Activated effector memory CD4-positive, alpha-beta T cell treated with anti-CD3 and anti-CD28 coated beads, Interleukin-2, amount 50 U/mL, for 16 hours (primary cell): Measurements from ENCODE around the gene PCDHGC5.
A peak's percentile ranks its signal among the peaks of the same experiment; 100 is the strongest.

Source experiments
- DNase-seq: peaks from one replicate; pipeline ENCODE4 v3.0.0-alpha.2; 2020

Gene PCDHGC5

DNA sequence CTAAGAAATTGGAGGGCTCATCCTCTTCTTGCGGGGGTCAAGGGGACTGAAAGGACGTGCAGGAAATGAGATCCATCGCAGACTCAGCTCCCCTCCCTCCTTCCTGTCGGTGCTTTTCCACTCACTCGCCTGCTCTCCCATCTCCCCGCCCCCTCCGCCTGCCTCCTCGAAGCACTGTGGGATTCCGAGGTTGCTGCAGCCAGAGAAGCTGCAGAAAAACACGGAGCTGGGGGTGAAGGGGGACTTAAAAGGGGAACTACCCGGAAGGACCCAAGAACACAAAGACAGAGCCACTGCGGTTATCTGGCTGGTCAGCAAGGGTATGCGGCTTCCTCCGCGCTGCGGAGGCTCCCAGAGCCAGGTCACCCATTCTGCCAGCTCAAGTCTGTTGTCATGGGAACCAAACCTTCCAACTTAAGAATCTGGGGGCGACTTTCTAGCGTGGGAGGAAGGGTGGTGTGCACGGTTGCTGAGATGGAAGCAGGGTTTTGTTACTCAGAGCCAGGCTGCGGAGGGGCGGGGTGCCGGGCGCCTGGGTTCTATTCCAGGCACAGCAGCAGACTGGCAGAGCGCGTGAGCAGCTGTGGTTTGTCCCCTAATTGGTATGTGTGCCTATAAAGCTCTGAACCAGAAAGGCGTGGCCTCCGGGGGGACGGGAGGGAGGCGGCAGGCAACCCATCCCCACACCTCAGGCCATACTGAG is 24.9 kb downstream of the PCDHGC5 start:
- peak; percentile 88 for DNase-seq

DNA sequence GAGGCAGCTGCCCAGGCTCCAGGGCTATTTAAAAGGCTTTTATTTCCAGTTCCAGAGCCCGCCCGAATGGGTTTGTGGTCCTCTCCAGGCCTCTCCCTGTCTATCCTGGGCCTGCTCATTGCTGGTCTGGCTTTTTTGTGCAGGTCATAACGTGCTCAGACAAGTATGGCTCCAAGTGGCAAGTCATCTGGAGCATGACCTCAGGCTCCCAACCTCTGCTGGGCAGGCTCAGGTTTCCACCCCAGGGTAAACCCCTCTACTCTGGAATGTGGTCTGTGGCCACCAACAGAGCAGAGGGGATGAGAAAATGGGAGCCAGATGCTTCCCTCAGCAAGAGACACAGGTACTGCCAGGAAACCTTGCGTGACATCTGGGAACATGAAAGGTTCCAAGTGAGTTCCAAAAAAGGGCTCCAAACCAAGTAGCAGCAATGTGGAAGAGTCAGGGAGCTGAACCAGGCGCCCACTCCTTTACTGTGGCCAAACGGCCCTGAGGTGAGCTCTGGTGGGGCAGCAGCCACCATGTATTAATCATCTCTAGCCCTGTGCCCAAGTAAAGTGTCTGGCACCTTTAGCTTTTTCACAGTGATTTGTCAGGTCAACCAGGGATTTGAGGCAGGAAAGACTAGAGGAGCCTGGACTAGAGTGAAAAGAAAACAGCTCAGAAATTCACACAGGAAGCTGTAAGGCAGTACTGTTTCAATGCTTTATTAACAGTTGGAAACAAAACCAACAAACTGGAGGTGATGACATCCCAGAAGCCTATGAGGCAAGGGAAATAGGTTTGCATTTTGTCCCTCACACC is 25.7 kb downstream of the PCDHGC5 start:
- no peak for DNase-seq

DNA sequence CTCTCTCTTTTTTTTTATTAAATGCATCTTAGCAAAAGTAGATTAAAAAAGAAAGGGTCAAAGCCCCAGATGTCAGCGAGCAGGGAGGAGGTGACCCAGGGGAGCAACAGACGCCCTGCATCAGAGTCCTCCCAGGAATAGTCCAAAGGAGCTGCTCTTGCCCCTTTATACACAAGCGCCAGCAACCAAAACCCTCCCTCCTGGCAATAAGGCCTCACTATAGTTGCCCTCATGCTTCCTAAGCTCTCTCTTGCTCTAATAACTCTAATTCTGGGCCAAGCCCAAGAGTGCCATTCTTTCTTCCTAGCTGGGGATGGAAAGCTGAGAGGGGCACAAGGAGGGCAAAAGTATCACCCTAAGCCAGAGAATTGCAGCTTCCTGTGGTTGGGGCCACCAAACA is 26.3 kb downstream of the PCDHGC5 start:
- no peak for DNase-seq

DNA sequence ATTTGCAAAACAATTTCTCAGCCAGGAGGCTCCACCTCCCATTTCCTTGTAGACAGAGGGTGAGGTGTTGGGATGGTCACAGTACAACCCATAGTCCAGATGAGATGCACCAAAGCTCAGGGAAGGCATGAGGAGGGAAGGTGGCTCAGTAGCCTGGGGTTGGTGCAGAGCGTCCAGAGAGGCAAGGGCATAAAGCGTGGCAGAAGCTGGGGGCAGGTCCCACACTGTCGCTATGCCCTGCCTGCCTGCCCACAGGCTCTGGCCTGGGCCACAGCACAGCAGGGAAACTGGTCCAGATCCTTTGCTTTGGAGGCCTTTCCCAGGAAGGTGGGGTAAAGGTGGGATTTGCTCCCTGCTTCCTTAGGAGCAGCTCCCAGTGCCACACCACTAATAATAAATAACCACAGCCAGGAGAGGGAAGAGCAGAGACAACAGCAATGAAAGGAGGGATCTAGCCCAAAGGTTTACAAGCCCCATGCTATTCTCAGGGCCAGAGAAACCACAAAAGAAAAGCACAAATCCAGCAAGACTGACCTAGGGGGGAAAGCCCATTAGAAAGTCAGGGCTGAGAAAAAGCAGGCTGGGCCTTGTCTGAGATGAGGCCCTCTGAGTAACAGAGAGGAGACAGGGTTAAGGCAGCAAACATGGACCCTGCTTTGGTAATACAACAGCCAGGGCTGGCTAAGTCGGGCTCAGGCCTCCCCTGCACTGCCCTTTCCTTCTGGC is 27.2 kb downstream of the PCDHGC5 start:
- DNase-seq: no peak

DNA sequence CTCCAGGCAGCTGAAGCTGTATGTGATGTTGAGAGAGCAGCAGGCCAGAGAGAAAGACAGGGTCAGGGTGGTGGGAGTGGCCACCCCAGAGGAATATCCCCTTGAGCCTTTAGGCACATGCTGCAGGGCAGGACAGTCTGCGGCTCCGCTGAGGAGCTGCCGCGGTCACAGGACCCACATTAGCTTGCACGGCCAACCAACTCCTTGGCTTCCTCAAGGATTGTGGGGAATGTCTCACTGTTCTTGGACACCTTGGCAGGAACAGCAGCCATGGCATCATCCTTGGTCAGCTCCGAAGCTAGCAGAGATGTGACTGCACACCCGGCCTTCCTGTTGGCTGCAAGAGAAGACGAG is 27.8 kb downstream of the PCDHGC5 start:
- DNase-seq: no peak

DNA sequence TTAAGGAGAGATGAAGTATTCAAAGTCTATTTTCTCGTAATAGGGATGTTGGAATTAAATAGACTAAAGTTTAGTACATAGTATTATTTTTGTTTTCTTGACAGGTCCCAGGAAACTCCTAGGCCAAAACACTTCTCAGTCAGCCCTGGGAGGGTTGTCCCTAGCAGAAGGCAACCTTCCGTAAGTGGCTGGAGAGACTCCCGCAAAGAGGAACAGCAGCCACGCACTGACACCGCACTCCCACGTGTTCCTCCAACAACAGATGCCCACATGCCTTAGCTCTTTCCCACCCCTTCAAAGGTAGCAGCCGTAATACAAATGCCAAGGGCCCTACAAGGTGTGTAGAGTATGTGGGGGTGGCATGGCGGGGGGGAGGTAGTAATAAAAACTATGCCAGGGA is 28.4 kb downstream of the PCDHGC5 start:
- DNase-seq: no peak

DNA sequence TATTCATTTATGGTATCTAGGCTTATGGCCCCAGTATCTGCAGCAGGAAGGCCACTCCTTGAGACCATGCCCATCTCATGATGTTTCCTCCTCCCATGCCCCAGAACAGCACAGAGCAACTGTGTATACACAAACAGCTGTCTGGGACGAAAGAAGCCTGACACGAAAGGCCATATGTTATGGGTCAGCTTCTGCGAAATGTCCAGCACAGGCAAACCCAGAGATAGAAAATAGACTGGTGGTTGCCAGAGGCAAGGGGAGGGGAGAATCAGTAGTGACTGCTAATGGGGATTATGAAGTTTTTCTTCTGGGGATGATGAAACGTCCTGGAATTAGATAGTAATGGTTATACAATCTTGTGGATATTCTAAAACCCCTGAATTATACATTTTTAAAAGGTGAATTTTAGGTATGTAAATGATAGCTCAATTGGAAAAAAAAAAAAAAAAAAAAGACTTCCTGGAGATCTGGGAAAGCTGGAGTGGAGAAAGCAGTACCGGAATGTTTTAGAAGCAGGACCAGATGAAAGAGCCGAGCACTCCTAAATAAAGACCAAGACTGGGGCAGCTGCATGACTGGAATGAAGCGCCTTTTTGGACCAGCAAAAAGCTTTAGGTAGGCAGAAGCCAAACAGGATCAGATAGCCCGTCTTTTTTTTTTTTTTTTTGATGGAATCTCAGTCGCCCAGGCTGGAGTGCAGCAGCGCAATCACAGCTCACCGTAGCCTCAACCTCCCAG is 29.2 kb downstream of the PCDHGC5 start:
- DNase-seq: no peak

DNA sequence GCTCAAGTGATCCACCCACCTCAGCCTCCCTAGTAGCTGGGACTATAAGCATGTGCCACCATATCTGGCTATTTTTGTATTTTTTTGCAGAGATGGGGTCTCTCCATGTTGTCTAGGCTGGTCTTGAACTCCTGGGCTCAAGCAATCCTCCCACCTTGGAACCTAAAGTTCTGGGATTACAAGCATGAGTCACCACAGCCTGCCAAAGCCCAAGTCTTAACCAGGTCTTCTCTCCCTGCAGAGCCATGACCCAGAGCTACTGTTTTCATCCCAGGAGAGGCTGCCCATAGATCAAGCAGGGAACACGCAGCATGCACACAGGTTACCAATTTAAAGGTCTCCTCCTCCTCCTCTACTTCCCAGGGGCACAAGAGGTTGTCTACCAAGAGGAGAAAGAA is 29.7 kb downstream of the PCDHGC5 start:
- DNase-seq: no peak

DNA sequence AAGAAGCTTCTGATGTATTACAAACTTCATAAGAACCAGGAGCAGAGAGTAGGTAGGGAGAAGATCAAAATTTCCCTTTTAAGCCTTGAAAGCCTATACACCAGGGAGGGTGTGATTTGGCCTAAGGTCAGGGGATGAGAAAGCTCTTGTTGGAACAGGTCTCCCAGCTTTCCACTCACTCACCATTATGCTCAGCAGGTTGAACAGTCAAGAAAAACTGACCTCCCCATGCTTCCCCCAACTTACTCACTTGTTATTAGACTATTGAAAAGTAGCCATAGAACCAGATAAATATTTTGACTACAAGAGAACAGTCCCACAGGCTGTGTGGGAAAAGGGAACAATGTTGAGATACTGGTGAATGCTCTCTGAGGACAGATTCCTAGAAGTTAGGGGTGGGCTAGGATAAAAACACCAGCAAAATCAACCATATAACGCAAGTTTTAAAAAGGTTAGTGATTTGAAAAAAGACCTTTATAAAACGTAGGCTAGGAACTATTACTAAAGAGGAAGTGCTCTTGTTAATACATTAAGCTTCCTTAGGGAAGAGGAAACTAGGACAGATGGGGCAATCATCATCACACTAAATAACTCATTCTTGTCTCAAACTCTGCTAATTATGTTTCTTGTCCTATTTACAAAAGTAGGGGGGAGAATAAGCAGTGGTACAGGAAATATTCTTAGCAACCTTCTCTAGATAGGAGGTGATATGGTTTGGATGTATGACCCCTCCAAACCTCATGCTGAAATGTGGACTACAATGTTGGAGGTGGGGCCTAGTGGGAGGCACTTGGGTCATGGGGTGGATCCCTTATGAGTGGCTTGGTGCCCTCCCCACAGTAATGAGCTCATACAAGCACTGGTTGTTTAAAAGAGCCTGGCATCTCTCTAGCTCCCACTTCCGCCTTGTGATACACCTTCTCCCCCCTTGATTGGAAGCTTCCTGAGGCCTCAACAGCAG is 31.0 kb downstream of the PCDHGC5 start:
- no peak for DNase-seq

DNA sequence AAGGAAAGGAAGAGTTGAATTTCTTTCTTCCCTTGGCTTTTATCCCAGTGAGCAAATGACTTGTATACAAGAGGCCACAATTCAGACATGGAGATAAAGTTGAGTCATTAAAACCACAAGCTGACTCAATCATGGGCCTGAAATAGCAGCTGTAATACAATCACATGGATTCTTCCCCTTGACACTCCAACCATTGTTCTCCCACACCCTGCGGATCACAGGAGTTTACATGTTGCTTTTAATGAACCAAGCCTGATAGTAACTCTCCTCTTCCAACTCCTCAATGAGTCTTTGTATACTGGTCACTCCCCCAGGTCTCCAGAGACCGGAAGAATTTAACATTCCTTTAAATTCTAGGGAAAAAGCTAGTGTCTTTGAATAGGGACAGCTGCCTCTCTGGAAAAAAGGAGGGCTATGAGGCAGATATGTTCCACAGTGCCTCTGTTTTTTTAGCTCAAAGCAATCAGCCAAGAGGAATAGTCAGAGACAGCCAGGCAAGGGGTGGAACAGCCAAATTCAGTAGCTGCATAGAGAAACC is 32.4 kb downstream of the PCDHGC5 start:
- no peak for DNase-seq

DNA sequence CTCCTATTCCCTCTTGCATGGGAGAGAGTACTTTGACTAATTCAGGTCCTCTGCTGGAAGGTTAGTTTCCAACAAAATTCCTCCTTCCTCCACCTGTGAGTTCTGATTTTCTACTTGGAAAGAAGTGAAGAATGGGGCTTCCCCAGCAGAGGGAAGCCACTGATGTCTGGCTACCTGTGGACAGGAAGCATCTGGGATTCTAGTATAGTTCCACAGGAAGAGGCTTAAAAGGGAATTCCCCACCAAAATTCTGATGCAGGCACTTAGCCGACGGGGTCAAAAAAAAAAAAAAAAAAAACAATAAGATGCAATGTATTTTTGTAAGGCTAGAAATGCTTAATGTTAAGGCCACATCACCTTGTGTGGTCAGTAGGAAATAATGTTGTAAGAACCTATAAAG is 33.4 kb downstream of the PCDHGC5 start:
- no peak for DNase-seq

DNA sequence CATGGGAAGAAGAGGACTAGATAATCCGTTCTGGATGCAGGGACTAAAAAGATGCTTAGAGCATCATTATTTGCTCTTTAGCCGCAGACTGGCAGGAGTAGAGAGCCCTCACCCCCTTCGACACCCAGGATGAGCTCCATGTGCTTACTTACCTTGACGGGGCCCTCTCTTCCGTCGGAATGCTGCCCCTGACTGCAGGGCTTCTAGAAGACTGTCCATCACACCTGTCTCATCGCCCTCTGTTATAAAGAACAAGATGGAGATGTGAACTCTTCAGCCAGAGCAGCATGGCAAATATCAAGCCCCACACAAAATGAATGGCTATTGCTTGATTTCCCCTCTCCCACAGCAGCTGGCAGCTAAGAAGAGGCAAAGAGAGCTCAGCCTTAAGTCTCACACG is 35.1 kb downstream of the PCDHGC5 start:
- DNase-seq: no peak

DNA sequence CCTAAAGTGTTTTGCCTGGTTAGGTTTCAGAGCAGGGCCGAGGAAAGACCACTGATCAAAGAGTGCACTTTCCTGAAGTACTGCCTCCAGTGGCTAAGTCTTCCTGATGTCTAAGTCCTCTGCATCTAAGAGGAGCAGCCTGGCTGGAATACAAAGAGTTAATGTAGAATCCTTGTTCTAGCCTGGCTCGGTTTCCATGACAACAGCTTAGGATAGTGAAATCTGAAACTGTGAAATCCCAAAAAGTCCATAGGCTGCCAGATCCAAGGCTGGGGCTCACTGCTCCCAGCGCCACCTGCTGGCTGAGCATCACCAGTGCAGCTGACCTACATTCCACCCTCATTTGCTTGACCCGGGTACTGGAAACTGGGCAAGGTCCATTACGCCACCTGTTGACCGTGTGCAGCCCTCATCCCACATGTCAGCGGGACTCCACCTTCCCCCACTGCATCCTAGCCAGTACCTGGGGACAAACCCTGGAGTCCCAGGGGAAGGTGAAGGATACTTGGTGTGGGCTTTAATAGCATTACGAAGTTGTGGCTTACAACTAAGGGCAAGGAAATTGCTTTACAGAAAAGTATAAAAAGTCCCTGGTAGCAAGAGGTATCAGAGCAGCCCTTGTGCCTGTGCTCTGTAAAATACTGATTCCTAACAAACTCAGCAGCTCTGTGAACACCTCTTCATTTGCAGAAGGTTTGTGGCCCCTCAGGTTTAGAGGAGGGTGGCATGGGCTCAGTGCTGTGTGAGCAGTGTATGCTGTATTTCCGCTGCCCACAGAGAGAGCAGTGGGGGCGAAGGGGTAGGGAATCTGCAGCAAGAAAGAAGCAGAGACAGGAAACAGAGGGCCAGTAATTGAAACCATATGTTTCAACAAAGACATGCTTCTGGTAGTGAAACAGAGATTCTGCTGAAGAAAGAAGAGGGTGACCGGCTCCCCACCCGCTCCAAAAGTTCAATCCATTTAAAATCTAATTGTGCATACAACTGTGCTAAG is 36.0 kb downstream of the PCDHGC5 start:
- DNase-seq: peak; percentile 83

DNA sequence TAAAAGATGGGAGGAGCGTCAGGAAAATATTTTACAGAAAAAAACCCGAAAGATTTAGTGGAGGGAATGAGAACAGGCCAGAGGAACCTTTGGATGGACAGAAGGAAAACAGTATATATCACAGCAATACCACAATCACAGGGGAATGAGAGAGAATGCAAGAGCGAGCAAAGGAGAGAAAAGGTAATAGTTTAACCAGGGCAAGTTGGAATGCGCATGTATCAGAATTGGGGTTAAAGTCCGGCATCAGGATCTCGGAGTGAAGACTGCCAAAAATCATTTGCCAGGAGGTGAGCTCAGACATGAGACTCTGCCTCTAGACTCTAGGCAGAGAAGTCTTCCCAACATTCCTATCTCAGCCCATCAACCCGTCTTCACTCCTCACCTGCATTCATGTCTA is 36.8 kb downstream of the PCDHGC5 start:
- DNase-seq: no peak

DNA sequence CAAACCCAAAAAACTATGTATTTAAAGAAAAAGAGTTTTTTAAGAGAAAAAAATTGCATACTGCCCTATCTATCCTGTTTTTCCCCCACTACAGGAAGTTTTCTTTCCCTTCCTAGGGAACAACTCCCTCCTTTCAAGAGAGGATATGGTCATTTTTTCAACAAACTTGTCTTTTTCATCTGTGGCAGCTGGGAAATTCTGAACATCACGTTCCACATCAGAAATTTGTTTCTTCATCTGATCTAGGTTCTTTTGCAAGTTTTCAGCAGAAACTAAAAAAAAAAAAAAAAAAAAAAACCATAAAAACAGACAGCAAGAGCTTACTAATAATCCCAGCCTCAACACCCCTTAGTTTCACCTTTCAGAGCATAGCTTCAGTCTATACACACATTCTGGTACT is 38.5 kb downstream of the PCDHGC5 start:
- DNase-seq: no peak

DNA sequence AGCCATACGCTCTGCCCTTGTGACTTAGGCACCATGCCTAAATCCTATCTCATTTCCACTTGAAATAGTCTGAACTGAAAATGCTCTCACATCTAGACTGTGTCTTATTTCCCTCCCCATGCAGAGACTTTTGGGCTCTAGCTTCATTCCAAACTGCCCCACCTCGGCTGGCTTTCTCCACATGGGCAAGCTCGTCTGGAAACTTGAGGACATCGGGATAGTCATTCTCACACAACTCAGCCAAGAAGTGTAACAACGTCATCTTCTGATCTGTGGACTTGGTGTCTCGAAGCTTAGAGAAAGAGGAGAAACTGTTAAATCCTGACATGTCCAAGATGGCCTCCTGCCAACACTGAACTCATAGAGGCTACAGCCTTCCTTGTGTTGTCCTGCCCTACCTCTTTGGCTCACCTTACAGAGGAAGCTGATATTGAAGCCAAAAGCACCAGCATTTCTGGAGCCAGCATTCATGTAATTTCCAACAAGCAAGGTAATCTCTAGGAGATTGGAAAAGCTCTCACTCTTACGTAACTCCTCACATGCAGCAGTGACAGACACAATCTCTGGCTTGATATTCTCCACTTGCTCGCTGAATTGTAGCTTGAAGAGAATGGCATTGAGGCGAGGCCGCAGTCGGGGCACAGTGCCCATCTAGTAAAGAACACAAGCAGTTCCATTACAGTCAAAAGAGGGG is 39.6 kb downstream of the PCDHGC5 start:
- no peak for DNase-seq

DNA sequence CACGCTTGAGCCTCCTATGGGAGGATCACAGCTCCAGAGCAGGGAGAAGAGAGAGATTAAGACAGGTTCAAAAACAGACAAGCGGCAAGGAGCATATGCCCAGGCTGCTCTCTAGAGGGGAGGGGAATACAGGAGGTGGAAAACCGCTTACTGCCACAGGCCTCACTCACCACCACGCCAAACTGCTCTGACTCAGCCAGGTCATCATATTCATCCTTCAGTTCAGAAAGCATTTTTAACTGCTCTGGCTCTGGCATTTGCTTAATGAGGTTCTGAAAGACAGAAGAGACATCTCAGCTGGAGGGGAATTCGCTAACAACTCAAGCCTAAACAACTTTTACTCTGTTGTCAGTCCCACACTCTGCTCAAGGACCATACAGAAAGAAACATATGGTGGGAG is 40.1 kb downstream of the PCDHGC5 start:
- DNase-seq: no peak

DNA sequence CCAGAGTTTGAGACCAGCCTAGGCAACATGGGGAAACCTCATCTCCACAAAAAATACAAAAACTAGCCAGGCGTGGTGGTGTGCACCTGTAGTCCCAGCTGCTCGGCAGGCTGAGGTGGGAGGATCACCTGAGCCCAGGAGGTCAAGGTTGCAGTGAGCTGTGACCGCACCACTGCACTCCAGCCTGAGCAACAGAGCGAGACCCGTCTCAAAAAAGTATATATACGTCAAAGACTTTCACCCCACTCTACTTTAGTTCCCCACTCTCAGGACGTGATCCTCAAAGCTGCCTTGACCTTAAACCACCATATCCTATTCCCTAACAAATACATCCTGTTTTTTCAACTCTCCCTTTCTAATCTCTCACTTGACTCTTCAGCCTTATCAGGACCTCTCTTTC is 41.0 kb downstream of the PCDHGC5 start:
- no peak for DNase-seq

DNA sequence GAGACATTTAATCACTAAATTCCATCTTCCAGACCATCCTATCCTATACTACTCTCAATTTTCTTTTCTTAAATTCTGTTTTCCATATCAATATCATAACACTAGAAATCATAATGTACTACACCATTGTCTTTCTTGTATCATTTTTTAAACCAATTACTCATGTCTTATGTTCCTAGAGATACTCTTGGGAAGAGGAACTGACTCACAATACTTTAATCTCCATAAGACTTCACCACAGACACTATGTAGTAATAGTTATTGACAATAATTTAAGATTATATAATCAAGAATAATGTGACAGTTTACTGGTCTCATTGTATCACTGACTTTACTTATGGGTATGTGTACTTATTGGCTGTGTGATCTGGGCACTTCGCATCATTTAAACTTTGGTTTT is 43.8 kb downstream of the PCDHGC5 start:
- DNase-seq: no peak

DNA sequence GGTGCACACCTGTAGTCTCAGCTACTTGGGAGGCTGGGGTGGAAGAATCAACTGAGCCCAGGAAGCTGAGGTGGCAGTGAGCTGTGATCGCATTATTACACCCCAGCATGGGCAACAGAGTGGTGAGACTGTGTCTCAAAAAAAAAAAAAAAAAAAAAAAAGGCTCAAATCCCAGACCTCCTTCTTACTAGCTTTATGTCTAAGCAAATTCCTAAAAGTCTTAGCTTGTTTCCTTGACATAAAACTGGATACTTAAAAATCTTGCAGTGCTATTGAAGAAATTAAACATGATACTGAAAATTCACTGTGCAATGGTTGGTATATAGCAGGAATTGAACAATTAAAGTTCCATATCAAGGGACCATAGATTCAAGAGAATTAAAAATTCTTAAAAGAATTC is 45.0 kb downstream of the PCDHGC5 start:
- DNase-seq: no peak
